Astrocyte (in vitro differentiated cells and primary cell): ENCODE measurements around the gene CGN.

Source experiments
- CTCF ChIP-seq: IDR thresholded peaks from 2 replicates; pipeline ENCODE4 v1.5.1; 2011; ENCODE audit warnings: low read depth, mild to moderate bottlenecking, inconsistent platforms, low read length, moderate library complexity; ENCODE audit not compliant: insufficient read depth
- EZH2 ChIP-seq: IDR thresholded peaks from 2 replicates; pipeline ENCODE4 v1.6.1; 2012; ENCODE audit warnings: mild to moderate bottlenecking, low read length, inconsistent platforms; ENCODE audit not compliant: insufficient read depth

- no peak for TF ChIP-seq CTCF
- TF ChIP-seq EZH2, result no peak
These were observed 44.9 kb downstream of the CGN start for GRCh38 chr1:151556052-151556451.
